ENCODE data around the gene MOB3C.

The MOB3C gene

GRCh38 chr1:46569884-46570725, 46.5 kb downstream of the MOB3C start:
- DNase-seq: no peak

GRCh38 chr1:46569116-46569515, 47.5 kb downstream of the MOB3C start:
- no peak for DNase-seq

DNA sequence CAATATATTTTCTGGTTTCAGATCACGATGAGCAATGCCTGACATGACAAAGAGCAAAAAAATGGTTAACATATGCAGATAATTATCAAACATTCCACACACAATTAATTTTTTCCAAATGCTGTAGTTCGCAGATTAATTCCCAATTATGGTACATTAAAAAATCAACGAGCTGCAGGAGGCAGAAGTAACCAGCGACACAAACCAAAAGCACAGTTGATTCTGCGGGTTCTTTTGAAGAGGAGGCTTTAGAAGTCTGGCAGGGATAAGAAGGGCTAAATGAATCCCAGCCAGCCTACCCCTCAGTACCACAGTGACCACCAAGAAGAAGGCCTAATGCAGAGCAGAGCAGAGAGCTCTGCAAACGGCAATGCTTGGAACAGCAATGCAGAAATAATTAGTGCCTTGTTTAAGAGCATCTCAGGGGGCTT, 48.1 kb downstream of the MOB3C start:
- DNase-seq: no peak

DNA sequence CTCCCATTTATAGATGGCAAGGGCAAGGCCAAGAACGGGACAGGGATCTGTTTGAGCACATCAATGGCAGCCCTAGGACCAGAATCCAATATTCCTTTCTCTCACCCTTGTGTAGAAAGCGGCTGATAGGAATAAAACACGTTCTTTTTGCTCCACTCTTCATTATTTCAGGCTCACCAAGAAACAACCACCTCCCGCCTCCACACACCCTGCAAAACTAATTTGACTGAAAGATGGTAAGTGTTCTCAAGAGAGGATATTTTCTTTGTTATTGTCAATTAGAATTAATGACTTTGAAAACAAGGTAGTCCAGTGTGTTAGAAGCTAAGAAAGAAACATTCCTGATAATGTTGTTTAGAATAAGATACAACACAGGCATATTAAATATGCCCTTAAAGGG, 53.3 kb downstream of the MOB3C start:
- no peak for DNase-seq

- no peak for DNase-seq
Observed at GRCh38 chr1:46562498-46562897, 54.1 kb downstream of the MOB3C start.

GRCh38 chr1:46558966-46559365, 57.6 kb downstream of the MOB3C start:
- DNase-seq: no peak

GRCh38 chr1:46558141-46558963, 58.3 kb downstream of the MOB3C start:
- DNase-seq: no peak

Measured in SHP77 (cell line).